Fibroblast of skin of back (primary cell): ENCODE data around the gene ZNF850.

Source experiments
- DNase-seq: peaks from one replicate; pipeline ENCODE4 v3.0.0-alpha.2; 2013

The ZNF850 gene

DNA sequence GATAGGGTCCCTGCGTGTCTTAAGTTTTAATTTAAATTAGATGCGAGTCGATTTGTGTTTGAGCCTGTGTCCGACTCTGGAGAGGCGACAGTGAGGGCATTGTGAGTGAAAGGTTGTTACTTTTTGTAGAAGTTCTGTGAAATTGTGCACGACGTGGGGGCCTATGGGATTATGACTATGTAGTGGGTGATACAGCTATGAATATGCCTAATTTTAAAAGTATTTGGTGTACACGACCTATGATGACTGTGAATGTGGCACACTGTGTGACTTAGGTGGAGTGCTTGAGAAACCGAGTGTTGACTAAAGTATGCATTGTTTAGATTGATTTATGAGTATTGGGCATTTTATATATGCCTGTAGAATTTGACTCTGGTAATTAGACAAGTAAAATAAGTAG is 84.5 kb downstream of the ZNF850 start:
- DNase-seq: peak; percentile 0

DNA sequence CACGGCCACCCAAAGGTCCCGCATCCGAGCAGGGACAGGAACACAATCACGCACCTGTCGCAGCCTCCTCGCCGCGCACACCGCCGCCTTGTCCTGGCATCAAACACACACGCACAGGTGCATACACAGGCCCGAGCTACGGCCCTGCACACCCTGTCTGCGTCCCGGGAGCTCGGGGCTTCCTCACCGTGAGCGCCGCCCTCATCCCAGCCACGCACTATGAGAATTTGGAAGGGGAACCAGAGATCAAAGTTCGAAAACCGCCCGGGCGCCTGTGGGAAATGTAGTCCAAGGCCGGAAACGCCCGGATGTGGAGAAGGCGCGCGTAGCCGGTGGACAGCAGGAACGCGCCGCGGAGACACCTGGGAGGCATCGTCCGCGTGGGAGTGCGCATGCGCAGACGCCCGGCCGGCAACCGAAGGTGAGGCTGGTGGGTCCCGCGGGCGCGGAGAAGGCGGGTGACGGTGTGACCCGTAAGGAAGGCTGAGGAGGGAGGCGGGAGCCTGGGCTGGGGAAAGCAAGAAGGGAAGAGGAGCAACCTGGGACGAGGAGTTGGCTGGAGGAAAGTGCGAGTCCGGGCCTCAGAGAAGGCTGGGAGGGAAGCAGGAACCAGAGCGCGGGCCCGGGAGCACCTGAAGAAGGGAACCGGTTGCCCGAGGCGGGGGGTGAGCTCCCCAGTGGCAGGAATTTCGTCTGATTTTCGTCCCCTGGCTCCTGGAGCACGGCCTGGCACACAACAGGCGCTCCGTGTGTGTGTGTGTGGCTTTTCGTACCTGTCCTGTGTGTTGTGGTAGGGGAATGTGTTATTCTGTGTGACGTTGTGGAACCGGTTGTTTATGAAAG is 85.2 kb downstream of the ZNF850 start, which contains the start of gene ZNF567:
ZNF567 (plus strand) TSS at position 399 of the 843 bp plus-strand sequence. CDS start 7,256 bp downstream, outside the sequence.
- peak; percentile 96 for DNase-seq

DNA sequence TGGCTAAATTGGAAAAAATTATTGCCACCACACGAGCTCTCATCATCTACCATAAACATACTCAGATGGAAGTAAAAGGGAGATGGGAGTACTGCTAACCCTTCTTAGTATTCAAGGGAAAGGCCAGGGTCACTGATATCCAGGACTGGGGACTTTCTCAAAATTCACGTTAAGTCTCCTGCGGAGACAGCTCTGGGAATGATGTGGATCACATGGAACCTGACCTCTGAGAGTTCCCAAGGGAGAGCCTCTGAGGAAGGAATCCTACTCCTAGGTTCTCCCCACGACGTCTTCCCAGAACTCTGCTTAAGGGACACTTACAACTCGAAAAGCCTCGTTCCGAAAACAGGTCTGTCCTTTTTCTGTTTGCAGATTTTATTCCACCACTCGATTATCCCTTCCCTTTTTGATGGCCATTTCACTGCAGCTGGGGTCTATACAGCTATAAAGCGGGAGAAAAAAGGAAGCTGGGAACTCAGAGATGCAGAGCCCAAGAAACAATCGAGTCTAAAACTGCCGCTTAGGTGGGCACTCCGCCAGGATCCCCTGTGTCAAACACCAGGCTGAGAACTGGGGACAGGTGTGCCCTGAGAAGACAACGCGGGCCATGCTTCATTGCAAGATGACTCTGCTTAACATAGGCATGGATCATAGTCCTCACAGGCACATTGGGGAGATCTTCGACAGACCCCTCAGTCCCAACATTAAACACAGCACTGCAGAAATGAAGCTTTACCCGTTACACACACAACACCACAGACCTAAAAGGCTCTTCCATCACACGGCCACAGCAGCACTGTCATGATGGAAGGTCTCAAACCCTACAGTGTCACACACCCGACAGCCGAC is 86.0 kb downstream of the ZNF850 start:
- peak; percentile 4 for DNase-seq

DNA sequence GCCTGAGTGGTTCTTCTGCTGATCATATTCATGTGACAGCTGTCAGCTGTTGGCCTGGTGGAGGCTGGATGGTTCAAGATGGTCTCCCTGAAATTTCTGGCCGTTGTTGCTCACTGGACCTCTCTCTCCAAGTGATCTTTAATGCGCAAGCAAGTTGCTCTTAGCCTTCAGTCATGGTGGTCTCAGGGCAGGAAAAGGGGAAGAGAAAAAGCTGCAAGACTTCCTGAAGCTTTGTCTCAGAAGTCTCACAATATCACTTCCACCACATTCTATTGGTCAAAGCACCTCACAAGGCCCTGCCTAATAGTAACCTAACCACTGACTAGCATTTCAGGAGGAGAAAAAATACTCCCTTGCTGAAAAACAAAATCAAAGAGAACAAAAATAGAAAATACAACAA is 86.8 kb downstream of the ZNF850 start:
- no peak for DNase-seq

DNA sequence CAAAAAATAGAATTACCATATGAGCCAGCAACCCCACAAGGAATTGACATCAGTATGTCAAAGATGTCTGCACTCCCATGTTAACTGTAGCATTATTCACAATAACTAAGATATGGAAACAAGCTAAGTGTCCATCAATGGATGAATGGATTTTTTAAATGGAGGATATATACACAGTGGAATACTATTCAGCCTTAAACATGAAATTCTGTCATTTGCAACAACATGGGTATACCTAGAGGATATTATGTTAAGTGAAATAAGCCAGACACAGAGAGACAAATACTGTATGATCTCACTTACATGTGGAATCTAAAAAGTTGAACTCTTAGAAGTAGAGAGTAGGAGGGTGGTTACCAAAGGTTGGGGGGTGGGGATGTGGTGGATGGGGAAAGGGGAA is 93.2 kb downstream of the ZNF850 start:
- no peak for DNase-seq

DNA sequence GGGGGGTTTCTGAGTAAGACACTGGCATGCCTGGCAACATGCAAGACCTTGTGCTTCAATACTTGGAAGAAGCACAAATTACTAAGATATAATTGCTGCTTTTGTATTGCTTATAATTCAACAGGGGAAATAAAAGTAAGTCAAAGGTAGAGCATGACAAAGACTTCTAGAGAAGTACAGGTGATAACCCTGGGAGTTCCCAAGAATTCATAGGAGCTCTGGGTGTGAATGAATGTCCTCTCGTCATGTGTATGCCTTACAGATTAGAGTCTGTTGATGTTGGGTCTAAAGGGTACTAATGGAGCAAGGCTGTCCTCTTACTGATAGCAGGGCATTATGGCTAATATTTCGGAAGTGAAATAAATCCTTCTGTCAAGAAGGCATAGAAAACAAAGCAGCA is 98.4 kb downstream of the ZNF850 start:
- DNase-seq: no peak

DNA sequence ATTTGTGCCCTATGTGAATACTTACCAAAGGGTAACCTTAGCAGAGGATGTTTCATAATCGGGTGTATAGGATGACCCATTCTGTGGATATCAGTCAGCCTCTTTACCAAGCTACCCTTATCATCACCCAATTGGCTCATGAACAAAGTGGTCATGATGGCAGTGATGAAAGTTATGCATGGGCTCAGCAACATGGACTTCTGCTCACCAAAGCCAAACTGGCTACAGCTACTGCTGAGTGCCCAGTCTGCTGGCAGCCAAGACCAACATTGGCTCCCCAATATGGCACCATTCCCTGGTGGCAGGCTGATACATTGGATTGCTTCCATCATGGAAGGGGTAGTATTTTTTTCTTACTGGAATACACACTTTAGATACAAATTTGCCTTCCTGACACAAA is 100.2 kb downstream of the ZNF850 start:
- no peak for DNase-seq

DNA sequence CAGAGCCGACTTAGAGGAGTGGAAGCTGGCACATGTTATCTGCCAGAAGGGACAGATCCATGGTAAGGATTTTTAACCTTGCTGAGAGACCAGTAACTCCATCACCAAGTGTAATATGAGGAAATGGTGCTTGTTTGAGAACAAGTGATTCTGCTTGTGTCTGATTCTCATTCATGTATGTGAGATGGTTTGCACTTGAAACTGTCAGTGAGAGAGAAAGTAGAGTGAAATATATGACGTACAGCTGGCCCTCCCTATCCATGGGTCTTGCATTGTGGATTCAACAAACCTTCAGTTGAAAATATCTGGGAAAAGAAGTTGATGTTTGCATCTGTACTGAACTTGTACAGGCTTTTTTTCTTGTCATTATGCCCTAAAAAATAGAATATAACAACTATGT is 104.0 kb downstream of the ZNF850 start:
- no peak for DNase-seq

DNA sequence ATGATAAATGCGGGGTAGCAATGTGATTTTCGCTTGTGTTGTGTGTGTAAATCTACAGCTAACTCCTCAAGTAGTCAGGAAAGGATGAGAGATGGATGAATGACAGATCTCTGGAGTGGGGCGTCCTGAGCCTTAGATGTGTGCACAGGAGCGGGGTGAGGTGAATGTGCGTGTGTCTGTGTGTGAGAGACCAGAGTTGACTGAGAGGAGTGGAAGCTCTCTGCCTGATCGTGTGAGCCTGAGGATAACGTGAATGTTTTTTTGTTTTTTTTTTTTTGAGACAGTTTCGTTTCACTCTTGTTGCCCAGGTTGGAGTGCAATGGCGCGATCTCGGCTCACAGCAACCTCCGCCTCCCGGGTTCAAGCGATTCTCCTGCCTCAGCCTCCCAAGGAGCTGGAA is 106.8 kb downstream of the ZNF850 start:
- DNase-seq: no peak
